WTC11 (cell line): ENCODE measurements around the gene CABLES1. TPM values are rescaled to one million over a fixed set of nuclear protein-coding genes. Genes with fewer than 3 reads are reported as not detected.

Experiments
- ATAC-seq: fragments of 200-7000 bp; cut with Tn5 transposase; 2 replicates; pipeline ENCODE4 v1.10.0; 2021; ENCODE audit warnings: mild to moderate bottlenecking, moderate library complexity
- CTCF ChIA-PET: fragments of 300-600 bp; sonication (Branson Sonifier 250); formaldehyde crosslinking; loops from one replicate; lab custom pipeline; 2021; ENCODE audit warnings: antibody characterized with exemption; lab: Charles Lee
- POLR2A ChIA-PET: fragments of 350-600 bp; sonication (Branson Sonifier 250); formaldehyde crosslinking; loops from one replicate; lab custom pipeline; 2021; ENCODE audit warnings: antibody characterized with exemption; lab: Charles Lee
- DNase-seq: peaks from one replicate; pipeline ENCODE4 v3.0.0; 2021; ENCODE audit warnings: low spot score
- H3K27ac Mint-ChIP-seq: 2 replicates; pipeline ENCODE4 v1.8.0; 2021; ENCODE audit warnings: mixed read lengths
- H3K27me3 Mint-ChIP-seq: 2 replicates; pipeline ENCODE4 v1.8.0; 2021; ENCODE audit warnings: low read depth, mild to moderate bottlenecking, moderate library complexity, mixed read lengths
- H3K36me3 Mint-ChIP-seq: 2 replicates; pipeline ENCODE4 v1.8.0; 2021; ENCODE audit warnings: mixed read lengths
- H3K4me1 Mint-ChIP-seq: 2 replicates; pipeline ENCODE4 v1.8.0; 2022; ENCODE audit warnings: mixed read lengths
- H3K4me3 Mint-ChIP-seq: 2 replicates; pipeline ENCODE4 v1.8.0; 2021; ENCODE audit warnings: mild to moderate bottlenecking, moderate library complexity, mixed read lengths
- H3K9me3 Mint-ChIP-seq: 2 replicates; pipeline ENCODE4 v1.8.0; 2021; ENCODE audit warnings: mixed read lengths
- AFF4 ChIP-seq: sonication (generic); formaldehyde crosslinking; IDR thresholded peaks from 2 replicates; pipeline ENCODE4 v1.8.1; 2023; ENCODE audit warnings: mild to moderate bottlenecking, missing genetic modification reagents, borderline replicate concordance
- CDX4 ChIP-seq: fragments of 250-450 bp; sonication (Bioruptor Pico); IDR thresholded peaks from 2 replicates; pipeline ENCODE4 v1.9.0; 2021; ENCODE audit warnings: moderate library complexity, mild to moderate bottlenecking, inconsistent platforms, borderline replicate concordance
- CREM ChIP-seq: sonication (generic); formaldehyde crosslinking; IDR thresholded peaks from 2 replicates; pipeline ENCODE4 v1.8.1; 2022; ENCODE audit warnings: mild to moderate bottlenecking, missing genetic modification reagents, moderate library complexity
- E2F1 ChIP-seq: sonication (generic); formaldehyde crosslinking; IDR thresholded peaks from 2 replicates; pipeline ENCODE4 v1.8.0; 2022; ENCODE audit warnings: mild to moderate bottlenecking, missing genetic modification reagents
- E2F4 ChIP-seq: sonication (generic); formaldehyde crosslinking; IDR thresholded peaks from 2 replicates; pipeline ENCODE4 v1.8.1; 2022; ENCODE audit warnings: low read depth, mild to moderate bottlenecking, moderate library complexity, missing genetic modification reagents, borderline replicate concordance
- E2F5 ChIP-seq: sonication (generic); formaldehyde crosslinking; IDR thresholded peaks from 2 replicates; pipeline ENCODE4 v1.8.1; 2022; ENCODE audit warnings: mild to moderate bottlenecking, moderate library complexity, missing genetic modification reagents
- ESRRA ChIP-seq: sonication (generic); formaldehyde crosslinking; IDR thresholded peaks from 2 replicates; pipeline ENCODE4 v1.8.1; 2022; ENCODE audit warnings: mild to moderate bottlenecking, missing genetic modification reagents, borderline replicate concordance
- FOXP4 ChIP-seq: sonication (generic); formaldehyde crosslinking; IDR thresholded peaks from 2 replicates; pipeline ENCODE4 v1.8.0; 2022; ENCODE audit warnings: mild to moderate bottlenecking, missing genetic modification reagents
- HMGA2 ChIP-seq: fragments of 250-450 bp; sonication (Bioruptor Pico); IDR thresholded peaks from 2 replicates; pipeline ENCODE4 v1.4.0; 2021; ENCODE audit warnings: mild to moderate bottlenecking, moderate library complexity
- IRF2 ChIP-seq: sonication (generic); formaldehyde crosslinking; IDR thresholded peaks from 2 replicates; pipeline ENCODE4 v1.8.0; 2022; ENCODE audit warnings: low read depth, missing genetic modification reagents, borderline replicate concordance
- JUN ChIP-seq: sonication (generic); formaldehyde crosslinking; IDR thresholded peaks from 2 replicates; pipeline ENCODE4 v1.8.0; 2023; ENCODE audit warnings: mild to moderate bottlenecking, missing genetic modification reagents
- MXD4 ChIP-seq: fragments of 250-450 bp; sonication (Bioruptor Pico); IDR thresholded peaks from 2 replicates; pipeline ENCODE4 v1.8.0; 2021; ENCODE audit warnings: mild to moderate bottlenecking, moderate library complexity, borderline replicate concordance
- NR2C2 ChIP-seq: sonication (generic); formaldehyde crosslinking; IDR thresholded peaks from 2 replicates; pipeline ENCODE4 v1.8.0; 2022; ENCODE audit warnings: mild to moderate bottlenecking, missing genetic modification reagents
- NR3C1 ChIP-seq: sonication (generic); formaldehyde crosslinking; conservative IDR thresholded peaks from 2 replicates; pipeline ENCODE4 v1.8.1; 2023; ENCODE audit warnings: low read depth, mild to moderate bottlenecking, missing genetic modification reagents
- PREB ChIP-seq: sonication (generic); formaldehyde crosslinking; IDR thresholded peaks from 2 replicates; pipeline ENCODE4 v1.8.1; 2022; ENCODE audit warnings: mild to moderate bottlenecking, missing genetic modification reagents, moderate library complexity, borderline replicate concordance
- PRRX2 ChIP-seq: fragments of 250-450 bp; sonication (Bioruptor Pico); IDR thresholded peaks from 2 replicates; pipeline ENCODE4 v1.8.0; 2021; ENCODE audit warnings: mild to moderate bottlenecking
- RELA ChIP-seq: sonication (generic); formaldehyde crosslinking; IDR thresholded peaks from 2 replicates; pipeline ENCODE4 v1.8.1; 2022; ENCODE audit warnings: missing genetic modification reagents, mild to moderate bottlenecking, borderline replicate concordance
- SMAD3 ChIP-seq: sonication (generic); formaldehyde crosslinking; IDR thresholded peaks from 2 replicates; pipeline ENCODE4 v1.8.0; 2022; ENCODE audit warnings: missing genetic modification reagents, mild to moderate bottlenecking, borderline replicate concordance
- SMAD4 ChIP-seq: sonication (generic); formaldehyde crosslinking; IDR thresholded peaks from 2 replicates; pipeline ENCODE4 v1.8.0; 2022; ENCODE audit warnings: mild to moderate bottlenecking, missing genetic modification reagents
- TEAD1 ChIP-seq: sonication (generic); formaldehyde crosslinking; IDR thresholded peaks from 2 replicates; pipeline ENCODE4 v1.8.0; 2022; ENCODE audit warnings: mild to moderate bottlenecking, missing genetic modification reagents
- TP53 ChIP-seq: sonication (generic); formaldehyde crosslinking; IDR thresholded peaks from 2 replicates; pipeline ENCODE4 v1.8.1; 2023; ENCODE audit warnings: mild to moderate bottlenecking, missing genetic modification reagents
- ZNF396 ChIP-seq: fragments of 250-450 bp; sonication (Bioruptor Pico); IDR thresholded peaks from 2 replicates; pipeline ENCODE4 v1.8.0; 2021; ENCODE audit warnings: mild to moderate bottlenecking, moderate library complexity, borderline replicate concordance
- ZNF416 ChIP-seq: fragments of 250-450 bp; sonication (Bioruptor Pico); IDR thresholded peaks from 2 replicates; pipeline ENCODE4 v1.9.0; 2021; ENCODE audit warnings: mild to moderate bottlenecking, inconsistent platforms
- ZNF423 ChIP-seq: fragments of 250-450 bp; sonication (Bioruptor Pico); IDR thresholded peaks from 2 replicates; pipeline ENCODE4 v2.1.2; 2022; ENCODE audit warnings: mild to moderate bottlenecking, moderate library complexity
- total RNA-seq: library from RNA; stranded (reverse); gene quantifications from 3 replicates; pipeline ENCODE4 v1.2.3, GENCODE V29; 2021

The CABLES1 gene
- total RNA-seq, 1 experiment from 2014 or later, result 17.0 TPM

GRCh38 chr18:23143815-23144261 lies 8.6 kb downstream of the CABLES1 start:
- POLR2A ChIA-PET, result no interaction called here
- H3K36me3 Mint-ChIP-seq, result peaks cover 11% of the 10 kb centered on the region
- H3K27me3 Mint-ChIP-seq, result no peaks in the 10 kb centered on the region
- peak overlapping the region; percentile 92 for H3K27ac Mint-ChIP-seq
- no peak overlapping the region for H3K4me3 Mint-ChIP-seq
- DNase-seq (no peak), ATAC-seq (peak; percentile 39)
- CTCF ChIA-PET, result interaction anchor here (1.0 to 1.9 kb wide), 4 partner anchors 12 to 64 kb away, joined by 3 to 10 read pairs (median 4); no protein-coding TSS in a partner anchor
- TF ChIP-seq TEAD1, result no peak
- no peak for TF ChIP-seq SMAD4 (CRISPR knock-in tag)
- no peak for TF ChIP-seq AFF4
- TF ChIP-seq CREM (CRISPR knock-in tag), result no peak
- no peak for TF ChIP-seq ZNF416 (CRISPR knock-in tag)
- TF ChIP-seq E2F4 (CRISPR knock-in tag), result no peak
- no peak for TF ChIP-seq NR2C2 (CRISPR knock-in tag)
- no peak for TF ChIP-seq ZNF396
- TF ChIP-seq PRRX2 (CRISPR knock-in tag), result no peak
- TF ChIP-seq HMGA2, result no peak
- TF ChIP-seq FOXP4 (CRISPR knock-in tag), result no peak
- TF ChIP-seq ZNF423 (CRISPR knock-in tag), result no peak
- TF ChIP-seq CDX4 (CRISPR knock-in tag), result no peak
- TF ChIP-seq MXD4 (CRISPR knock-in tag), result no peak
- TF ChIP-seq E2F1 (CRISPR knock-in tag), result no peak
- H3K4me1 Mint-ChIP-seq, result peaks cover 73% of the 10 kb centered on the region
- H3K9me3 Mint-ChIP-seq, result no peaks in the 10 kb centered on the region

GRCh38 chr18:23144640-23145039 lies 9.4 kb downstream of the CABLES1 start:
- POLR2A ChIA-PET, result no interaction called here
- no peaks in the 10 kb centered on the region for H3K27me3 Mint-ChIP-seq
- H3K4me1 Mint-ChIP-seq, result peaks cover 75% of the 10 kb centered on the region
- H3K9me3 Mint-ChIP-seq, result no peaks in the 10 kb centered on the region
- H3K27ac Mint-ChIP-seq, result peak overlapping the region; percentile 92; the same call in 1 of the 2 replicates
- no peak overlapping the region for H3K4me3 Mint-ChIP-seq
- CTCF ChIA-PET, result interaction anchor here (1.8 to 1.9 kb wide), 2 partner anchors 51 to 63 kb away, joined by 4 to 10 read pairs; no protein-coding TSS in a partner anchor
- DNase-seq (no peak), ATAC-seq (no peak)
- H3K36me3 Mint-ChIP-seq, result peaks cover 7% of the 10 kb centered on the region; the same call in 1 of the 2 replicates
- TF ChIP-seq TP53 (CRISPR knock-in tag) (no peak), JUN (no peak), NR3C1 (CRISPR knock-in tag) (no peak), NR2C2 (CRISPR knock-in tag) (no peak), RELA (no peak), PREB (no peak), IRF2 (CRISPR knock-in tag) (no peak), ESRRA (CRISPR knock-in tag) (no peak), SMAD3 (CRISPR knock-in tag) (no peak), E2F5 (CRISPR knock-in tag) (no peak)
